HG02970 (cell line): Measurements from ENCODE around the gene EGFL8.

Experiments used
- ATAC-seq: cut with Tn5 transposase; IDR thresholded peaks from one replicate; pipeline ENCODE4 v1.9.1; 2021; ENCODE audit warnings: mild to moderate bottlenecking, moderate library complexity, moderate number of reproducible peaks; ENCODE audit not compliant: unreplicated experiment, low FRiP score

EGFL8 gene

GRCh38 chr6:32216285-32216684, 51.9 kb downstream of the EGFL8 start:
- no peak for ATAC-seq

- no peak for ATAC-seq
These were observed 52.6 kb downstream of the EGFL8 start for GRCh38 chr6:32216998-32217397.
